CD14-positive monocyte (primary cell): ENCODE results near the gene PRKAG3. TPM values are rescaled to one million over a fixed set of nuclear protein-coding genes. Genes with fewer than 3 reads are reported as not detected.

Experiments used
- DNase-seq, 3 donors: peaks; one replicate each; pipeline ENCODE4 v3.0.0-alpha.2; 2011 to 2022
- H2AFZ ChIP-seq: 2 replicates; pipeline ENCODE4 v1.6.0; 2012; ENCODE audit warnings: mild to moderate bottlenecking, low read depth, low read length, inconsistent platforms; ENCODE audit not compliant: insufficient read depth, poor library complexity, severe bottlenecking
- H3K27ac ChIP-seq, 2 donors: 1 replicate in 1 of 2; 2 replicates in 1 of 2; pipeline ENCODE4 v1.5.1; 2012 to 2013; ENCODE audit warnings: low read length in 2 of 2, control low read depth in 1 of 2, inconsistent platforms in 1 of 2, low read depth in 1 of 2, mild to moderate bottlenecking in 1 of 2
- H3K27me3 ChIP-seq, 2 donors: one replicate each; pipeline versions ENCODE4 v1.6.0 to v1.6.1; 2011 to 2013; ENCODE audit warnings: low read length in 2 of 2; ENCODE audit not compliant: control insufficient read depth in 2 of 2, insufficient read depth in 2 of 2
- H3K36me3 ChIP-seq, 2 donors: replicated peaks in 1 of 2; 1 replicate in 1 of 2; 2 replicates in 1 of 2; pipeline versions ENCODE4 v1.5.1 to v1.6.1; 2012 to 2013; ENCODE audit warnings: low read length in 2 of 2, control low read depth in 1 of 2, inconsistent platforms in 1 of 2, mild to moderate bottlenecking in 1 of 2; ENCODE audit not compliant: insufficient read depth in 2 of 2, control insufficient read depth in 1 of 2
- H3K4me1 ChIP-seq, 2 donors: 1 replicate in 1 of 2; 2 replicates in 1 of 2; pipeline versions ENCODE4 v1.5.1 to v1.6.1; 2012 to 2013; ENCODE audit warnings: low read length in 2 of 2, control low read depth in 1 of 2, inconsistent platforms in 1 of 2, mild to moderate bottlenecking in 1 of 2, moderate library complexity in 1 of 2; ENCODE audit not compliant: insufficient read depth in 2 of 2, control insufficient read depth in 1 of 2
- H3K4me2 ChIP-seq: replicated peaks from 2 replicates; pipeline ENCODE3; 2012; ENCODE audit warnings: low read length, moderate library complexity, mild to moderate bottlenecking; ENCODE audit not compliant: poor library complexity, severe bottlenecking; ENCODE audit errors: extremely low read depth
- H3K4me3 ChIP-seq, 3 experiments: fragments of 200-600 bp in 1 of 3; sonication (generic) in 1 of 3; replicated peaks in 1 of 3; 1 replicate in 2 of 3; 2 replicates in 1 of 3; pipeline ENCODE4 v1.5.1; 2011 to 2013; ENCODE audit warnings: low read length in 3 of 3, mild to moderate bottlenecking in 3 of 3, control low read depth in 2 of 3, low read depth in 2 of 3, inconsistent platforms in 1 of 3, moderate library complexity in 1 of 3
- H3K79me2 ChIP-seq: 2 replicates; pipeline ENCODE4 v1.6.0; 2012; ENCODE audit warnings: mild to moderate bottlenecking, control low read depth, inconsistent platforms, low read length, moderate library complexity; ENCODE audit not compliant: insufficient read depth
- H3K9ac ChIP-seq: 2 replicates; pipeline ENCODE4 v1.6.0; 2017; ENCODE audit warnings: low read length, mild to moderate bottlenecking; ENCODE audit not compliant: insufficient read depth, poor library complexity, severe bottlenecking
- H3K9me3 ChIP-seq, 2 donors: replicated peaks in 1 of 2; 1 replicate in 1 of 2; 2 replicates in 1 of 2; pipeline versions ENCODE4 v1.5.1 to v1.6.1; 2012 to 2013; ENCODE audit warnings: low read length in 2 of 2, control low read depth in 1 of 2; ENCODE audit not compliant: control insufficient read depth in 1 of 2, insufficient read depth in 1 of 2
- H4K20me1 ChIP-seq: 2 replicates; pipeline ENCODE4 v1.6.0; 2012; ENCODE audit warnings: mild to moderate bottlenecking, low read length, control low read depth, moderate library complexity; ENCODE audit not compliant: insufficient read depth
- H3K27ac Mint-ChIP-seq, 7 donors: one replicate each; pipeline ENCODE4 v1.8.0; 2020; ENCODE audit warnings: mild to moderate bottlenecking in 7 of 7, mixed read lengths in 7 of 7, moderate library complexity in 6 of 7, inconsistent platforms in 2 of 7
- H3K27me3 Mint-ChIP-seq, 3 donors: one replicate each; pipeline ENCODE4 v1.8.0; 2021 to 2022; ENCODE audit warnings: low read depth in 3 of 3, mild to moderate bottlenecking in 3 of 3, mixed read lengths in 3 of 3, moderate library complexity in 3 of 3, inconsistent platforms in 1 of 3
- H3K36me3 Mint-ChIP-seq, 2 donors: one replicate each; pipeline ENCODE4 v1.8.0; 2020; ENCODE audit warnings: mixed read lengths in 2 of 2, inconsistent platforms in 1 of 2, mild to moderate bottlenecking in 1 of 2
- H3K4me1 Mint-ChIP-seq: one replicate; pipeline ENCODE4 v1.8.0; 2020; ENCODE audit warnings: mild to moderate bottlenecking, mixed read lengths
- H3K4me3 Mint-ChIP-seq, 2 donors: one replicate each; pipeline ENCODE4 v1.8.0; 2020; ENCODE audit warnings: mild to moderate bottlenecking in 2 of 2, mixed read lengths in 2 of 2, moderate library complexity in 1 of 2
- H3K9me3 Mint-ChIP-seq, 7 donors: one replicate each; pipeline ENCODE4 v1.8.0; 2020 to 2022; ENCODE audit warnings: mixed read lengths in 7 of 7, mild to moderate bottlenecking in 6 of 7, moderate library complexity in 6 of 7, inconsistent platforms in 2 of 7
- WGBS: methylation state at CpG from one replicate; pipeline ENCODE4 v1.1.5; 2013; ENCODE audit warnings: missing lambda C conversion rate; ENCODE audit not compliant: insufficient coverage; 5-methylcytosine and 5-hydroxymethylcytosine counted together
- intact Hi-C, 2 donors: fragments of 100-400 bp; cut with micrococcal nuclease; formaldehyde crosslinking; loops; one replicate each; pipeline versions ENCODE4 v1.15.0 to v1.15.1; 2023
- polyA plus RNA-seq, 3 donors: library from polyadenylated mRNA; depleted of rRNA in 1 of 3; unstranded in 2 of 3; stranded (reverse) in 1 of 3; fragments of 300-500 nt in 2 of 3; fragments of >200 nt in 1 of 3; fragmentation: Illumina TruSeq in 2 of 3; gene quantifications; 1 replicate in 2 of 3; 2 replicates in 1 of 3; pipeline ENCODE4 v1.2.3, GENCODE V29; 2012 to 2021
- TF ChIP-seq, protein P1 (sequence below): fragments of 200-600 bp; IDR thresholded peaks from one replicate; pipeline ENCODE4 v1.8.0; 2022; ENCODE audit warnings: antibody characterized with exemption, mild to moderate bottlenecking

The PRKAG3 gene
- polyA plus RNA-seq, 3 donors, result not detected

DNA sequence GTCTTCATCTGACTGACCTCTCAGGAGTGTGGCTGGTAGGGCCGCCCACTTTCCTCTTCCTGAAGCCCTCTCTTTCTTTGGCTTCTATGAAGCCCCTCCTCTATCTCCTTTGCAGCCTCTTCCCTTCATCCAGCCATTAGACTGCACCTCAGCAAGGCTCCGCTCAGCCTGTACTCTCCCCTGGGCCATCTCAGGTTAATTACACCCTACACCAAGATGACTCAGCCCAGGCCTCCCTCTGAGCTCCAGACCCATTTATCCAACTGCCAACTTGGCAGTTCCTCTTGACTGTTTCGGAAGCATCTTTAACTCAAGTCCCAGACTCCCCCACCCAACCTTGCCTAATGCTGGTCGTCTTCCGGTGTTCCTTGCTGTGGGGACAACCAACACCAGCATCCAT, 22.2 kb upstream of the PRKAG3 start:
- no peak overlapping the region for H3K4me2 ChIP-seq
- peak in 2 of 3 donors; percentile 23 to 50 for DNase-seq
- Mint-ChIP-seq H3K4me1 (peaks cover 20% of the 10 kb centered on the region), H3K27me3 (peaks cover 60 to 83% (median 82%) of the 10 kb centered on the region in 3 donors), H3K36me3 (peaks cover 0 to 4% of the 10 kb centered on the region in 2 donors), H3K4me3 (peak overlapping the region in 1 of 2 donors; percentile 75), H3K27ac (no peak overlapping the region), H3K9me3 (peaks cover 0 to 38% (median 2%) of the 10 kb centered on the region in 7 donors)
- no peaks in the 10 kb centered on the region for H3K36me3 ChIP-seq
- peaks cover 41 to 59% of the 10 kb centered on the region in 2 donors for H3K27me3 ChIP-seq
- peak overlapping the region; percentile 26 for H2AFZ ChIP-seq
- intact Hi-C loops, result loop anchor here in 1 of 2 donors (2.0 kb wide), 1 partner anchor 45 kb away; no protein-coding TSS in a partner anchor
- TF ChIP-seq, protein P1, sequence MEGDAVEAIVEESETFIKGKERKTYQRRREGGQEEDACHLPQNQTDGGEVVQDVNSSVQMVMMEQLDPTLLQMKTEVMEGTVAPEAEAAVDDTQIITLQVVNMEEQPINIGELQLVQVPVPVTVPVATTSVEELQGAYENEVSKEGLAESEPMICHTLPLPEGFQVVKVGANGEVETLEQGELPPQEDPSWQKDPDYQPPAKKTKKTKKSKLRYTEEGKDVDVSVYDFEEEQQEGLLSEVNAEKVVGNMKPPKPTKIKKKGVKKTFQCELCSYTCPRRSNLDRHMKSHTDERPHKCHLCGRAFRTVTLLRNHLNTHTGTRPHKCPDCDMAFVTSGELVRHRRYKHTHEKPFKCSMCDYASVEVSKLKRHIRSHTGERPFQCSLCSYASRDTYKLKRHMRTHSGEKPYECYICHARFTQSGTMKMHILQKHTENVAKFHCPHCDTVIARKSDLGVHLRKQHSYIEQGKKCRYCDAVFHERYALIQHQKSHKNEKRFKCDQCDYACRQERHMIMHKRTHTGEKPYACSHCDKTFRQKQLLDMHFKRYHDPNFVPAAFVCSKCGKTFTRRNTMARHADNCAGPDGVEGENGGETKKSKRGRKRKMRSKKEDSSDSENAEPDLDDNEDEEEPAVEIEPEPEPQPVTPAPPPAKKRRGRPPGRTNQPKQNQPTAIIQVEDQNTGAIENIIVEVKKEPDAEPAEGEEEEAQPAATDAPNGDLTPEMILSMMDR, result no peak
- H3K27ac ChIP-seq, result no peak overlapping the region
- peaks cover 0 to 15% of the 10 kb centered on the region in 2 donors for H3K9me3 ChIP-seq
- WGBS, result 27% methylated on average over 5 of the region's 5 CpGs
- no peak overlapping the region for H3K4me3 ChIP-seq
- H3K9ac ChIP-seq, result no peak overlapping the region
- H4K20me1 ChIP-seq, result no peaks in the 10 kb centered on the region
- H3K4me1 ChIP-seq, result peaks cover 11 to 13% of the 10 kb centered on the region in 2 donors
- H3K79me2 ChIP-seq, result no peaks in the 10 kb centered on the region

DNA sequence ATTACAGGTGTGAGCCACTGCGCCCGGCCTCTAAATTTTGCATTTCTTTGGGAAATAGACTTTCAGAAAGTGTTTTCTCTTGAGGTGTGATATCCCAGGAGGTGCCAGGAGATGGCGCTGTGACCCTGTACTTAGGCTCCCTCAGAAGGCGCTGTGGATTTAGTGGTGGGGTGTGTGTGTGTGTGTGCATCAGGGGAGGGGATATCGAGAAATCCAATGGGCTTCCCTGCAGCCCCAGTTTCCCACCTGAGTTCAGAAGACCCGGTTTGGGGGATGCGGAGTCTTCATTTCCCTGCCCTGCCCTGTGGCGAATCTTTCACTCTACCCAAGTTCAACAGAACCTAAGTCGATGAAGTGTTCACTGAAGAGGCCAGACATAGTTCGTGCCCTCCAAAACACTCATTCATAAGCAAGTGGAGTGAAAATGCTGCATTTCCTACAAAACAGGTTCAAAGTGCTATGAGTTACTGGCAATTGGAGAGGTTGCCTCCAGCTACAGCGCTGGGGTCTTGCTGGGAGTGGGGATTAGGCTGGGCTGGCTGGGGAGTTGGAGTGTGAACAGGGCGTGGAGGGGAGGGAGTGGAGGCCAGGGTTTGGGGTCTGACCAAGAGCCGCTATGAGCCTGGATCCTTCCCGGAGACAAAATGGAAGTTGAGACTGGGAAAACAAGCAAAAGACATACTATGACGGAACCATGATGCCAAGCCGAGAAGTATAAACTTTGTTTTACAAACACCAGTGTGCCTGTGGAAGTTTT, 21.5 kb upstream of the PRKAG3 start:
- H3K27ac Mint-ChIP-seq, result no peak overlapping the region
- WGBS, result 42% methylated on average over 11 of the region's 16 CpGs
- Histone ChIP-seq H3K79me2 (no peaks in the 10 kb centered on the region), H3K27me3 (peaks cover 35 to 52% of the 10 kb centered on the region in 2 donors), H3K9ac (no peak overlapping the region), H4K20me1 (no peaks in the 10 kb centered on the region), H3K4me2 (no peak overlapping the region), H3K9me3 (peaks cover 0 to 8% of the 10 kb centered on the region in 2 donors), H3K27ac (no peak overlapping the region), H3K4me3 (no peak overlapping the region), H2AFZ (peak overlapping the region; percentile 26), H3K4me1 (peaks cover 11 to 12% of the 10 kb centered on the region in 2 donors), H3K36me3 (no peaks in the 10 kb centered on the region)
- peaks cover 17% of the 10 kb centered on the region for H3K4me1 Mint-ChIP-seq
- peak; percentile 37 to 59 (median 49) for DNase-seq
- H3K4me3 Mint-ChIP-seq, result peak overlapping the region in 1 of 2 donors; percentile 75
- peaks cover 0 to 4% of the 10 kb centered on the region in 2 donors for H3K36me3 Mint-ChIP-seq
- TF ChIP-seq, protein P1, result peak; percentile 83
- peaks cover 0 to 31% (median 1%) of the 10 kb centered on the region in 7 donors for H3K9me3 Mint-ChIP-seq
- intact Hi-C loops, result loop anchor here in 1 of 2 donors (2.0 kb wide), 1 partner anchor 46 kb away; no protein-coding TSS in a partner anchor
- H3K27me3 Mint-ChIP-seq, result peaks cover 54 to 78% (median 76%) of the 10 kb centered on the region in 3 donors
